Measurements from ENCODE around the gene PKP2. TPM values are rescaled to one million over a fixed set of nuclear protein-coding genes. Genes with fewer than 3 reads are reported as not detected.

The PKP2 gene
- total and polyA plus RNA-seq, 2 donors (not counting 3 experiments of a cell fraction or from before 2014, with no cell fraction given), result 1.4 to 6.5 TPM

GRCh38 chr12:32939801-32940200 lies 43.2 kb upstream of the PKP2 start:
- H3K9me3 ChIP-seq (replicated peaks; ENCODE audit: control insufficient read depth, insufficient read depth, low read length), result no peaks in the 10 kb centered on the region

More at GRCh38 chr12:32939801-32940200, 43.2 kb upstream of the PKP2 start:
- Histone ChIP-seq H3K9me1 (replicated peaks; ENCODE audit: control insufficient read depth, extremely low read depth, insufficient read depth, low read length) (no peaks in the 10 kb centered on the region), H3K4me2 (ENCODE audit: insufficient read depth, low read length) (no peak overlapping the region), H3K4me3 (replicated peaks in 1 of 3; ENCODE audit: insufficient read depth in 1 of 3, low read depth in 1 of 3, low read length in 3 of 3) (no peak overlapping the region), H3K79me2 (ENCODE audit: control insufficient read depth, insufficient read depth, low read length) (no peaks in the 10 kb centered on the region), H4K20me1 (replicated peaks; ENCODE audit: control insufficient read depth, extremely low read depth, insufficient read depth, low read length) (no peaks in the 10 kb centered on the region), H3K9ac (replicated peaks; ENCODE audit: extremely low read depth, insufficient read depth, low read length) (no peak overlapping the region), H3K4me1 (ENCODE audit: control insufficient read depth, extremely low read depth, insufficient read depth, low read length) (no peaks in the 10 kb centered on the region), H3K27ac (ENCODE audit: insufficient read depth, low read depth, low read length) (no peak overlapping the region), H2AFZ (ENCODE audit: low read depth, low read length) (no peak overlapping the region), H3K36me3 (ENCODE audit: control insufficient read depth in 2 of 2, extremely low read depth in 1 of 2, insufficient read depth in 2 of 2, low read length in 2 of 2) (no peaks in the 10 kb centered on the region), H3K27me3 (ENCODE audit: control insufficient read depth in 2 of 2, insufficient read depth in 2 of 2, low read length in 2 of 2) (no peaks in the 10 kb centered on the region)
- dilution Hi-C loops (cut with MboI; ENCODE audit: extremely low pct_ligation_motif_present, low sequenced_read_pairs), result no loop called here
- CTCF ChIA-PET, result no interaction called here
- TF ChIP-seq EZH2 (IDR thresholded peaks at IDR 0.05; ENCODE audit: borderline replicate concordance, low read depth, low read length, severe bottlenecking) (no peak), MYC (IDR thresholded peaks at IDR 0.05; ENCODE audit: low read depth, low read length) (no peak), POLR2AphosphoS5 (IDR thresholded peaks at IDR 0.05; ENCODE audit: insufficient read depth, low read depth, low read length) (no peak), JUN (IDR thresholded peaks at IDR 0.05; ENCODE audit: borderline replicate concordance, insufficient read depth, insufficient read length, low read depth) (no peak), GATA2 (IDR thresholded peaks at IDR 0.05; ENCODE audit: insufficient read depth, insufficient read length, low read depth, low read length) (no peak), CTCF (IDR thresholded peaks at IDR 0.05; ENCODE audit: extremely low read depth in 1 of 2, insufficient read depth in 1 of 2, low read depth in 1 of 2, low read length in 2 of 2) (no peak), POLR2A (IDR thresholded peaks at IDR 0.05; ENCODE audit: low read depth, low read length) (no peak)
- intact Hi-C loops (cut with micrococcal nuclease), result no loop called here
- no TSS peak for BruUV-seq (replicated peaks)
- no peak for DNase-seq (ENCODE audit: low read depth, low spot score)
- POLR2A ChIA-PET, result no interaction called here
- no peak for FAIRE-seq
